Adrenal gland (tissue), 12 donors: ENCODE results near the gene ARHGEF10L. TPM values are rescaled to one million over a fixed set of nuclear protein-coding genes. Genes with fewer than 3 reads are reported as not detected.
A peak's percentile ranks its signal among the peaks of the same experiment; 100 is the strongest.

Source experiments
- DNase-seq, 7 donors: peaks; one replicate each; pipeline ENCODE4 v3.0.0-alpha.2; 2019 to 2020
- H3K27ac ChIP-seq, 5 donors: fragments of 200-600 bp; sonication (generic) in 4 of 5; 1 replicate in 3 of 5; 2 replicates in 2 of 5; pipeline versions ENCODE4 v1.5.1 to v1.8.0; 2016 to 2020; ENCODE audit warnings: mild to moderate bottlenecking in 1 of 5
- H3K27me3 ChIP-seq: fragments of 200-600 bp; 2 replicates; pipeline ENCODE4 v1.8.0; 2021
- H3K36me3 ChIP-seq, 2 donors: fragments of 200-600 bp; replicated peaks in 1 of 2; 1 replicate in 1 of 2; 2 replicates in 1 of 2; pipeline versions ENCODE4 v1.5.1 to v1.8.0; 2018 to 2022
- H3K4me1 ChIP-seq, 2 donors: fragments of 200-600 bp; replicated peaks in 1 of 2; 1 replicate in 1 of 2; 2 replicates in 1 of 2; pipeline versions ENCODE4 v1.5.1 to v1.8.0; 2018 to 2021
- H3K4me3 ChIP-seq, 4 donors: fragments of 200-600 bp; sonication (generic) in 3 of 4; one replicate each; pipeline ENCODE4 v1.5.1; 2016 to 2018
- H3K9me3 ChIP-seq, 3 donors: fragments of 200-600 bp; sonication (generic) in 1 of 3; replicated peaks in 1 of 3; 1 replicate in 2 of 3; 2 replicates in 1 of 3; pipeline versions ENCODE4 v1.5.1 to v1.8.0; 2016 to 2021
- POLR2A ChIP-seq, 2 donors: fragments of 450-650 bp; IDR thresholded peaks; one replicate each; pipeline ENCODE4 v1.6.1; 2017; ENCODE audit warnings: antibody characterized with exemption in 2 of 2, mild to moderate bottlenecking in 2 of 2, moderate library complexity in 1 of 2
- WGBS, 4 donors: extraction: QIAGEN DNeasy Blood & Tissue Kit in 2 of 4; methylation state at CpG; one replicate each; pipeline versions ENCODE4 v1.1.5 to v1.1.7; 2013 to 2017; 5-methylcytosine and 5-hydroxymethylcytosine counted together
- intact Hi-C, 2 donors: fragments of 100-400 bp; cut with DNase I; formaldehyde crosslinking; loops; one replicate each; pipeline versions ENCODE4 v1.14.1 to v1.15.0; 2022 to 2023
- polyA plus RNA-seq, 3 donors: library from polyadenylated mRNA; stranded (reverse); fragments of 200-250 nt in 2 of 3; fragments of 350-450 nt in 1 of 3; fragmentation: Illumina TruSeq in 1 of 3; extraction: RNeasy Lipid Tissue Mini Kit (QIAGEN cat#74804) in 1 of 3; gene quantifications; one replicate each; pipeline ENCODE4 v1.2.3, GENCODE V29; 2013 to 2014
- total RNA-seq, 9 donors: library from RNA; depleted of rRNA in 4 of 9; stranded (reverse); fragments of >200 nt in 4 of 9; fragments of 120-200 nt in 1 of 9; fragmentation: NEBNext Ultra II Directional in 1 of 9; extraction: Animal tissue kit (Norgen Biotek cat#: 25700) in 1 of 9; gene quantifications; one replicate each; pipeline versions ENCODE4 v1.1.0 to v1.2.4, GENCODE V29; 2013 to 2023
- TF ChIP-seq, protein P1 (sequence below), 6 experiments: fragments of 450-650 bp in 4 of 6; fragments of 200-600 bp in 2 of 6; sonication (generic) in 1 of 6; IDR thresholded peaks; 1 replicate in 5 of 6; 2 replicates in 1 of 6; pipeline versions ENCODE4 v1.5.1 to v1.8.0; 2016 to 2021; ENCODE audit warnings: antibody characterized with exemption in 6 of 6, mild to moderate bottlenecking in 2 of 6, moderate library complexity in 1 of 6
- donor health status: healthy with polysubstance abuse.
- donor health status: Bipolar disorder and iron deficiency.
- donor health status: DM: yes; HTN: yes; CAD: no.
- donor health status: DM: no; HTN: no; CAD: no.
- donor health status: DM: no; HTN: no; CAD: no.
- donor health status: DM: yes; HTN: yes; CAD: no.

The ARHGEF10L gene
- total and polyA plus RNA-seq, 12 donors = 1.7 to 54.9 (median 30.1) TPM

DNA sequence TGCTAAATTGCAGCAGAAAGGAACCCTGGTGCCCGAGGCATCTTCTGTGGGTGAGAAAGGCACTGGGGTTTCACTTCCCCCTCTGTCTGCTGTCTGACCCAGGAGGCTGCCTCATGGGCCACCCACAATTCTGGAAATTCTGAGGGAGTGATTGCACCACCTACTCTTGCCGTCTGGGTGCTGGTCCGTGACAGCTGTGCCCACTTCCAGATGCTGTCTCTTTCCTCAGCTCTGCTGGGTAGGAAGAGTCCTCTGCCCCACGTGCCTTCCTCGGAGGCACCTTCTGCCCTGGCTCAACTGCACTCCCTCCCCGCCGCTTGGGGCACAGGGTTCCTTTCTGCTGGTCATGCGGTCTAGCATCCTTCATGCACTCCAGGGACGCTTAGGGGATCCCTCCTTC, 96.3 kb downstream of the ARHGEF10L start:
- no peak for TF ChIP-seq POLR2A (IDR thresholded peaks at IDR 0.05)
- TF ChIP-seq, protein P1, sequence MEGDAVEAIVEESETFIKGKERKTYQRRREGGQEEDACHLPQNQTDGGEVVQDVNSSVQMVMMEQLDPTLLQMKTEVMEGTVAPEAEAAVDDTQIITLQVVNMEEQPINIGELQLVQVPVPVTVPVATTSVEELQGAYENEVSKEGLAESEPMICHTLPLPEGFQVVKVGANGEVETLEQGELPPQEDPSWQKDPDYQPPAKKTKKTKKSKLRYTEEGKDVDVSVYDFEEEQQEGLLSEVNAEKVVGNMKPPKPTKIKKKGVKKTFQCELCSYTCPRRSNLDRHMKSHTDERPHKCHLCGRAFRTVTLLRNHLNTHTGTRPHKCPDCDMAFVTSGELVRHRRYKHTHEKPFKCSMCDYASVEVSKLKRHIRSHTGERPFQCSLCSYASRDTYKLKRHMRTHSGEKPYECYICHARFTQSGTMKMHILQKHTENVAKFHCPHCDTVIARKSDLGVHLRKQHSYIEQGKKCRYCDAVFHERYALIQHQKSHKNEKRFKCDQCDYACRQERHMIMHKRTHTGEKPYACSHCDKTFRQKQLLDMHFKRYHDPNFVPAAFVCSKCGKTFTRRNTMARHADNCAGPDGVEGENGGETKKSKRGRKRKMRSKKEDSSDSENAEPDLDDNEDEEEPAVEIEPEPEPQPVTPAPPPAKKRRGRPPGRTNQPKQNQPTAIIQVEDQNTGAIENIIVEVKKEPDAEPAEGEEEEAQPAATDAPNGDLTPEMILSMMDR (IDR thresholded peaks at IDR 0.05) = no peak
- intact Hi-C loops = no loop called here
- H3K27ac ChIP-seq = peak overlapping the region in 2 of 5 donors; percentile 21 to 79
- 81 to 93% (median 84%) methylated on average over 6 to 9 of the region's 9 CpGs for WGBS, 4 donors
- no peak overlapping the region for H3K4me3 ChIP-seq
- no peaks in the 10 kb centered on the region for H3K9me3 ChIP-seq
- DNase-seq = peak; percentile 39 to 74 (median 55)
- H3K4me1 ChIP-seq = peaks cover 0 to 8% of the 10 kb centered on the region in 2 donors
- H3K36me3 ChIP-seq = peaks cover 0 to 81% of the 10 kb centered on the region in 2 donors
- no peaks in the 10 kb centered on the region for H3K27me3 ChIP-seq

DNA sequence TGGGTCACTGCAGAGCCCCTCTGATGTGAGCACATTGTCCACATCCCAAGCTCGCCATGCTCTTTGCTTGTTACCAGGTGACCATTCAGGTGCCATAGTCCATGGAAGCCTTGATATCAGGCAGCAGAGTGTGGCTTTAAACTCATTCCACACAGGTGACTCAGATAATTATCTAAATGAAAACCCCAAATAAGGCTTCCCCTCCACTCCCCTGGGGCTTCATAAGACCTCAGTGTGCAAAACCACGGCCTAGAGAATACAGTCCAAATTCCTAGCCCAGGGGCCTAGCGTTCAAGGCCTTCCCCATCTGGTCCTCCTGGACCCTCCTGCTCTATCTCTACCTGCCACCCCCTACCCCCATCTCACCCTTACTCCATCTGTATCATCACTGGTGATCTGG, 97.1 kb downstream of the ARHGEF10L start:
- peak overlapping the region in 2 of 5 donors; percentile 21 to 29 for H3K27ac ChIP-seq
- H3K27me3 ChIP-seq = no peaks in the 10 kb centered on the region
- peaks cover 0 to 88% of the 10 kb centered on the region in 2 donors for H3K36me3 ChIP-seq
- H3K4me3 ChIP-seq = no peak overlapping the region
- 90 to 96% (median 95%) methylated on average over 3 of the region's 3 CpGs for WGBS, 4 donors
- no peak for DNase-seq
- no peaks in the 10 kb centered on the region for H3K9me3 ChIP-seq
- intact Hi-C loops = no loop called here
- peaks cover 0 to 4% of the 10 kb centered on the region in 2 donors for H3K4me1 ChIP-seq
- no peak for TF ChIP-seq POLR2A (IDR thresholded peaks at IDR 0.05)
- TF ChIP-seq, protein P1 (IDR thresholded peaks at IDR 0.05) = no peak

DNA sequence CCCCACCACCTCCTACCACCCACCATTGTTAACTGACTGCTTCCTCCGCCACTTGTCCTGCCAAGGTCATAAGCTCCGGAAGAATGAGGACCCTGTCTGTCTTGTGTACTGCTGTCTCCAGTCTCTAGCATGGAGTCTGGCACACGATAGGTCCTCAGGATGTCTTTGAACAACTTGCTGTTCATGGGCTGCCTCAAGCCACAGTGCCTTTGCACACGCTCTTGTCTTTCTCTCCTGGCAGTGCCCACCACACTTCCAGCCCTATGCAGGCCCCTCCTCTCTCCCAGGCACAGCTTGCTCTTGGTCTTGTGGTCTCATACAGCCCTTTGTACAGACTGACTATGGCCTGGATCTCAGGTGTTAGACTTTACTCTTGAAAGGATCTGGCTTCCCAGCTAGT, 97.6 kb downstream of the ARHGEF10L start:
- Histone ChIP-seq H3K27me3 (no peaks in the 10 kb centered on the region), H3K36me3 (peaks cover 0 to 89% of the 10 kb centered on the region in 2 donors), H3K9me3 (no peaks in the 10 kb centered on the region), H3K4me3 (no peak overlapping the region), H3K4me1 (peaks cover 0 to 4% of the 10 kb centered on the region in 2 donors), H3K27ac (no peak overlapping the region)
- intact Hi-C loops = no loop called here
- WGBS, 4 donors = 91 to 95% (median 92%) methylated on average over 4 of the region's 4 CpGs
- TF ChIP-seq POLR2A (IDR thresholded peaks at IDR 0.05) = no peak
- TF ChIP-seq, protein P1 (IDR thresholded peaks at IDR 0.05) = no peak
- no peak for DNase-seq

DNA sequence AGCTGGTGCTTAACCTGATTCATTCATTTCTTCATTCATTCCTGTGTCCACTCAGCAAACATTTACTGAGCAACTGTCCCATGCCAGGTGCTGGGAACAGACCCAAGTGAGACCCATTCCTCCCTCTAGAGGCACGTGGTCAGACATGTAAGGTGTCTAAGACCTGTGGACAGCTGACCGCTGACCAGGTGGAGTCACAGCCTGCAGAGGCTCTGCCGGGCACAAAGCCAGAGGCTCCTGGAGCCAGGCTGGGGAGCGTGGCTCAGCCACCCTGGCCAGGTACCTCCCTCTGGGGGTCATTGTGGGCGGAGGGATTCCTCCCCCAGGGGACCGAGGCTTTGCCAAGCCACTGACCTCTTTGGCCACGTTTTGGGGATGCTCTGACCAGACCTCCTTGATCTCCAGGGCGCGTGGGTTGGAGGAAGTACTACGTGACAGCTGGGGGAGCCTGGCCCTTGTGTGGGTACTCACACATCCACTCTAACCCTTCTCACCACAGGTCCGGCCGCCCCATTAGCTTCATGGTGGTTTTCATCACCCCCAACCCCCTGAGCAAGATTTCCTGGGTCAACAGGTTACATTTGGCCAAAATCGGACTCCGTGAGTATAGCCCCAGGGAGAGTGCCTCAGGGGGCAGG, 100.3 kb downstream of the ARHGEF10L start:
- H3K27me3 ChIP-seq = no peaks in the 10 kb centered on the region
- no peak for DNase-seq
- peaks cover 0 to 4% of the 10 kb centered on the region in 2 donors for H3K4me1 ChIP-seq
- H3K36me3 ChIP-seq = peaks cover 0 to 63% of the 10 kb centered on the region in 2 donors
- H3K27ac ChIP-seq = no peak overlapping the region
- intact Hi-C loops = no loop called here
- H3K9me3 ChIP-seq = no peaks in the 10 kb centered on the region
- TF ChIP-seq, protein P1 (IDR thresholded peaks at IDR 0.05) = no peak
- TF ChIP-seq POLR2A (IDR thresholded peaks at IDR 0.05) = no peak
- WGBS, 4 donors = 85 to 93% (median 86%) methylated on average over 7 to 14 of the region's 14 CpGs
- H3K4me3 ChIP-seq = no peak overlapping the region
